ENCODE data around the gene MGAT5B.

The MGAT5B gene

DNA sequence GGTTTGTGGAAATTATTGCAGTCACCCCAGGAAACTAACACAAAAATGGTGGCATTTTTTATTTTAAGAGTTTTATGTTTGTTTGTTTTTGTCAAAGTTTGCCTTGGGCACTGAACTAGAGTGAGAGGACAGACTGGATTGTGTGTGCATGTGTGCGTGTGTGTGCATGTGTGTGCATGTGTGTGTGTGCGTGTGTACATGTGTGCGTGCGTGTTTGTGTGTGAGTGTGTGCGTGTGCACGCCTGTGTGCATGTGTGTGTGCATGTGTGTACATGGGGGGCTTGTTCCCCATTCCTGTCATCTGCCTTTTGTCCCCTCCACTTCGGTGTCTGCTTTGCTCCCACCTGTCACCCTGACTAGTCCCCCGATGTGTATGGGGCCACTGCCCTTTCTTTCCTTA lies 32.5 kb downstream of the MGAT5B start:
- FAIRE-seq (no peak), DNase-seq (ENCODE audit: extremely low spot score, insufficient read length, low read depth) (no peak)

DNA sequence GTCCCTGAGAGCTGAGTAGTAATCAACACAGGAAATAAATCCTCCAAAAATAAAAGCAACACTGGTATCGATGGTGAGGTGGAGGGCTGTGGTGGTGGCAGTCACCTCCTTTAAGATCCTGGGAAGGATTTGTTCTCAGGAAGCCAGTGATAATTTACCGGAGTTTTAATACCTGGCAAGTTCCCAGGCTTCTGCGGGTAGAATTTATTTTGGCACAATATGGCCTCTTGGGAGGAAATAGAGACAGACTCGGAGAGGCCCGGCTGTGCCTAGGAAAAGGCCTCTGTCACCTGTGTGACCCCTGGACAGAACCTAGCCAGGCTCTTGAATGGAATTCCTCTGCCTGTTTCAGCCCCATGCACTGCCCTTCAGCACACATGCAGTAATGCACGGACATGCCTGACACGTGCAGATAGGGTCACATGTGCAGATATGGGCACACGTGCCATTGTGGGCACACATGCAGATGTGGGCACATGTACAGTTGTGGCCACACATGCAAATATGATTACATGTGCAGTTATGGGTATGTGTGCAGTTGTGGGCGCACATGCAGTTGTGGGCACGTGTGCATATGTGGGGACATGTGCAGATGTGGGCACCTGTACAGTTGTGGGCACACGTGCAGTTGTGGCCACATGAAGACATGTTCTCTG lies 33.5 kb downstream of the MGAT5B start:
- no peak for DNase-seq (ENCODE audit: extremely low spot score, insufficient read length, low read depth)
- FAIRE-seq: no peak

- DNase-seq (ENCODE audit: extremely low spot score, insufficient read length, low read depth) (no peak), FAIRE-seq (no peak)
Observed at GRCh38 chr17:76902476-76902875, 34.3 kb downstream of the MGAT5B start.

DNA sequence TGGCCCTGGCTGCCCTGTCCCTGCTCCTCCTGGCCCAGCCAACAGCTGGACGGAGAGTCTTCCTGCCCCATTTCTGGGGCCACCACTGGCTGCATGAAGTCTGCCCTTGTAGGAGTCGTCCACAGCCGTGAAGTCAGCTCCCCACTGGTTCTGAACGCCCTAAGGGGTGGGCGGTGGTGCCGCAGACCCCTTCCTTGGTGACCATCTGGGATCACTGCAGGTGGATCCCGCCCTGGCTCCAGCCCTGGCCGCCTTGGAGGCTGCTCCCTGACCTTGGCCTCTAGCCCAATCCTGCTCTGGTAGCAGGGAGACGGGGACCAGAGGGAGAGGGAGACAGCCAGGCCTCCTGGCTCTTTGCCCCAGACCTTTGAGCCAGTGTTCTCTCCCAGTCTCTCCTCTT lies 35.4 kb downstream of the MGAT5B start:
- no peak for FAIRE-seq

GRCh38 chr17:76904116-76904515 lies 35.9 kb downstream of the MGAT5B start:
- FAIRE-seq (no peak), DNase-seq (ENCODE audit: extremely low spot score, insufficient read length, low read depth) (no peak)

More for the DNA sequence above, 35.4 kb downstream of the MGAT5B start:
- no peak for DNase-seq (ENCODE audit: extremely low spot score, insufficient read length, low read depth)

DNA sequence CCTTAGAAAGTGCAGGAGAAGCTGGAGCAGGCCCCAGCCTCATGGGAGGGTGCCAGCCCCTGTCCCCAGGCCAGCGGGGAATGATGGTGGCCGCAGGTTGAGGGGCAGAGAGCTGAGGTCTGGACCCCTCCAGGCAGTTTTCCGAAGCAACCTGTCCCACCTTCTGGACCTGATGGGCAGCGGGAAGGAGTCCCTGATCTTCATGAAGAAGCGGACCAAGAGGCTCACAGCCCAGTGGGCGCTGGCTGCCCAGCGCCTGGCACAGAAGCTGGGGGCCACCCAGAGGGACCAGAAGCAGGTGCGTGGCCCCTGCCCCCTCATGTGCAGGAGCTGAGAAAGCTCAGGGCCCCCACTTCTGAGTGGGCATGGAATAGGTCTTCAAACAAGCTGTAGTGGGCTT lies 36.8 kb downstream of the MGAT5B start:
- FAIRE-seq (no peak), DNase-seq (ENCODE audit: extremely low spot score, insufficient read length, low read depth) (no peak)

GRCh38 chr17:76905836-76906235 lies 37.6 kb downstream of the MGAT5B start:
- FAIRE-seq: no peak
- no peak for DNase-seq (ENCODE audit: extremely low spot score, insufficient read length, low read depth)

DNA sequence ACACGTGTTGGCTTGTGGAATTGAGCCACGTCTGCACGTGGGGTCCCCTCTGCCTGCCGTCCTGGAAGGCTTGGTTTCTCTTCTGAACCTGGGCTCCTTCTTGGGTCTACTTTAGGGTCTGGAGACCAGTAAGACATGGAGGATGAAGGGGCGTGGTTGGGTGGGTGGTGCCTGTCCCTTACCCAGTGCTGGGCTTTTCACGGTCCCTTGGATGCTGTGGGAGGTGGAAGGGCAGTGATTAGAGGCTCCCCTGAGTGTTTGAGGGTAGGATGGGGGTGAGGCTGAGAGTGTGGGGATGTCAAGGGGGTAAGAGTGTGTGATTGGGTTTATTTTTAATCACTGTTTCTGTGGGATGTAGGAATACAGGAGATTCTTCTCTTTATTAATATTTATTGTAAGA lies 38.3 kb downstream of the MGAT5B start:
- DNase-seq (ENCODE audit: extremely low spot score, insufficient read length, low read depth) (no peak), FAIRE-seq (no peak)

DNA sequence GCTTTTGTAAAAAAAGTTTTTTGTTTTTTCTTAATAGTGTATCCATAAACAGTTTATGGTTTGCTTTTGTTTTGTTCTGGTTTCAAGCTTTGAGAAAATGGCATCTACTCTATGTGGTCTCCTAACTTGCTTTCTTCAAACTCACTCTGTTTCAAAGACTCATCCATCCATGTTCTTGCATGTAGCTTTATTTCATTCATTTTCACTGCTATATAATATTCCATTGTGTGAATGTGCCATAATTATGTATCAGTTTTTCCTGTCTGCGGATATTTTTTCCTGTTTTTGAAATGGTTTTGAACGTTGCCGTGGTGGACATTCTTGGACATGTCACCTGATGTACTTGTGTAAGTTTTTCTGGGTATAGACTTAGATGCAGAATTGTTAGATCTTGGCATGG lies 39.1 kb downstream of the MGAT5B start:
- DNase-seq (ENCODE audit: extremely low spot score, insufficient read length, low read depth) (no peak), FAIRE-seq (no peak)

- no peak for DNase-seq (ENCODE audit: extremely low spot score, insufficient read length, low read depth)
- FAIRE-seq: no peak
Observed at GRCh38 chr17:76909971-76910760, 42.0 kb downstream of the MGAT5B start.

- DNase-seq (ENCODE audit: extremely low spot score, insufficient read length, low read depth): no peak
- FAIRE-seq: no peak
Observed at GRCh38 chr17:76911299-76912017, 43.3 kb downstream of the MGAT5B start.

DNA sequence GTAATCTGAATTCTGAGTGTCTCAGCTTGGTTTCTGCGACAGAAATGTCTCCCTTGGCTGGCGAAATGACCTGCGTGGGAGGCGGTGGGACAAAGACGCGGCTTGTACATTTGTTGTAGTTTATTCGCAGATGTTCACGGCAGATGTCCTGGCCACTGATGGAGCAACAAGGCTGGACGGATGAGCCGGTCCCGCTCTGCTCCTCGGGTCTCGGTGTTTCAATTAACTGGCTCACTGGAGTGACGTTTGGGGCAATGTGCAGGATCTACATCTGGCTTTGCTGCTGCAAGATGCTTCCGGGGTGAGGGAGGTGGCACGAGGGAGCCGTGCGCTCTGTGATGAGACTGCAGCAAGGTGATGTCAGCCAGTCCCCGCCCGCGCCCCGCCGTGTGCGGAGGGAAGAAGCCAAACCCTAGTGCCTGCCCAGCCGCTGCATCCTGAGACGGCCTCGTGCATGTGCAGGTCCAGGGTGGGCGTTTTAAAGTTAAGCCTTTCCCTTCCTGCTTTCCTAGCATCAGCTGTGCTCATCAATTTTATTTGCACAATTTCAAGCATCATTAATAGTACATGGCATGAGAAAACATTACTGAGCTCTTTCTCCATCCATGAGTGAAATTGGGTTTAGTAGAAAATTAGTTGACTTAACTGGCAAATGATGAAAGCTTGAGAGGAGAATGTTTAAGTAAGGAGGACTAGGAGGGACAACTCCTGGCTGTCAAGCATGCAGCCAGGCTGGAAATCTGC lies 44.4 kb downstream of the MGAT5B start:
- DNase-seq (ENCODE audit: extremely low spot score, insufficient read length, low read depth): no peak
- FAIRE-seq: no peak

GRCh38 chr17:76914937-76915336 lies 46.7 kb downstream of the MGAT5B start:
- no peak for FAIRE-seq
- no peak for DNase-seq (ENCODE audit: extremely low spot score, insufficient read length, low read depth)

DNA sequence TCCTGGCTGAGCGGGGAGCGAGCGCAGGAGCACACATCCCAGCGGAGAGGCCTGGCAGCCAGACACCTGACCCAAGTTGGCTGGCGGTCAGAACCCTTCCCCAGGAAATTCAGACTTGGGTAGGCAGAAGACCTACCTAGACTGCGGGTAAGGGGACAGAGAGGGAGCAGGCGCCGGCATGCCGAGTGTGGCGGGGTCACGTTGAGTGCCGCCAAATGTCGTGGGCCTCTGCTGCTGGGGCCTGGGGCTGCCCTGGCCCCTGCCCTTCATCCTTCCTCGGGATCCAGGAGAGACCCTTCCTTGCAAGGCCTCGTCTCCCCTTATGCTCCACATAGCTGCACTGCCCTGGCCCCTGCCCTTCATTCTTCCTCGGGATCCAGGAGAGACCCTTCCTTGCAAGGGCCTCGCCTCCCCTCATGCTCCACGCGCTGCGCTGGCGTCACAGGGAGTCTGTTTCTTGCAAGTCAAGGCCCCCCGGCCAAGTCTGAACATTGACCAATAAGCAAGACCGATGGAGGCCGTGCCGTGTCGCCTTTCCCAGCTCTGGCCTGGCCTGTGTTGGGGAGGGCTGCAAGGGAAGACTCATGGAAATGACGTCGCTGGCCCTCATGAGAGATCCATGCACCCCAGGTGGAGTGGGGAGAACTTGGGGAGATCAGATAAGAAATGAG lies 47.8 kb downstream of the MGAT5B start:
- FAIRE-seq (no peak), DNase-seq (ENCODE audit: extremely low spot score, insufficient read length, low read depth) (no peak)

DNA sequence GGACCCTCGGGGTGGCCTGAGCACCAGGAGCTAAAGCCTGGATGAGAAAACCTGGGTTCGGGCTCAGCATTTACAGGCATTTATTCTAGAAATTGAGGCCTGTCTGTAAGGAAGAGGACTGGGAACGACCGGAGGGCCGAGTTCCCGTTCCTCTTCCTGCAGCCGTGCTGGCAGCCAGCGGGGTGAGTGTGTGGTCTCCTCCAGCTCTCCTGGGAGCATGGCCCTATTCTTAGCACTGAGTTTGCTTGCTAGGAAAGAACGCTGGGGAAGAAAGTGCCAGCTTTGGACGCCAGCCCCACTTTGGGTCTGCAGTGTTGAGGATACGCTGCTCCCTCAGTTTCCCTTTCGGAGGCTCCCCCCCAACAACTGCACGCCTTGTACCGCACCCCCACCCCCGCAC lies 49.6 kb downstream of the MGAT5B start:
- FAIRE-seq: no peak
- DNase-seq (ENCODE audit: extremely low spot score, insufficient read length, low read depth): no peak

GRCh38 chr17:76918811-76919210 lies 50.6 kb downstream of the MGAT5B start:
- FAIRE-seq (no peak), DNase-seq (ENCODE audit: extremely low spot score, insufficient read length, low read depth) (no peak)

- DNase-seq (ENCODE audit: extremely low spot score, insufficient read length, low read depth) (no peak), FAIRE-seq (no peak)
Observed at GRCh38 chr17:76920364-76921139, 52.3 kb downstream of the MGAT5B start.

- DNase-seq (ENCODE audit: extremely low spot score, insufficient read length, low read depth) (no peak), FAIRE-seq (no peak)
Observed at GRCh38 chr17:76921340-76922036, 53.3 kb downstream of the MGAT5B start.

GRCh38 chr17:76922084-76922483 lies 53.9 kb downstream of the MGAT5B start:
- no peak for FAIRE-seq

More at GRCh38 chr17:76922084-76922483, 53.9 kb downstream of the MGAT5B start:
- no peak for DNase-seq (ENCODE audit: extremely low spot score, insufficient read length, low read depth)
